Prostate gland (tissue), 2 donors: ENCODE measurements around the gene CDK5RAP1.

Experiments used
- POLR2A ChIP-seq: fragments of 450-650 bp; IDR thresholded peaks from one replicate; pipeline ENCODE4 v1.6.1; 2016; ENCODE audit warnings: antibody characterized with exemption, mild to moderate bottlenecking
- TF ChIP-seq, protein P1 (sequence below), 4 experiments: fragments of 200-600 bp in 2 of 4; fragments of 450-650 bp in 2 of 4; sonication (generic) in 2 of 4; IDR thresholded peaks; 1 replicate in 3 of 4; 2 replicates in 1 of 4; pipeline ENCODE4 v1.5.1; 2016 to 2019; ENCODE audit warnings: antibody characterized with exemption in 4 of 4, mild to moderate bottlenecking in 2 of 4, moderate library complexity in 2 of 4

GRCh38 chr20:33401921-33402369, 626 bp upstream of the CDK5RAP1 start:
- TF ChIP-seq, protein P1, sequence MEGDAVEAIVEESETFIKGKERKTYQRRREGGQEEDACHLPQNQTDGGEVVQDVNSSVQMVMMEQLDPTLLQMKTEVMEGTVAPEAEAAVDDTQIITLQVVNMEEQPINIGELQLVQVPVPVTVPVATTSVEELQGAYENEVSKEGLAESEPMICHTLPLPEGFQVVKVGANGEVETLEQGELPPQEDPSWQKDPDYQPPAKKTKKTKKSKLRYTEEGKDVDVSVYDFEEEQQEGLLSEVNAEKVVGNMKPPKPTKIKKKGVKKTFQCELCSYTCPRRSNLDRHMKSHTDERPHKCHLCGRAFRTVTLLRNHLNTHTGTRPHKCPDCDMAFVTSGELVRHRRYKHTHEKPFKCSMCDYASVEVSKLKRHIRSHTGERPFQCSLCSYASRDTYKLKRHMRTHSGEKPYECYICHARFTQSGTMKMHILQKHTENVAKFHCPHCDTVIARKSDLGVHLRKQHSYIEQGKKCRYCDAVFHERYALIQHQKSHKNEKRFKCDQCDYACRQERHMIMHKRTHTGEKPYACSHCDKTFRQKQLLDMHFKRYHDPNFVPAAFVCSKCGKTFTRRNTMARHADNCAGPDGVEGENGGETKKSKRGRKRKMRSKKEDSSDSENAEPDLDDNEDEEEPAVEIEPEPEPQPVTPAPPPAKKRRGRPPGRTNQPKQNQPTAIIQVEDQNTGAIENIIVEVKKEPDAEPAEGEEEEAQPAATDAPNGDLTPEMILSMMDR (IDR thresholded peaks at IDR 0.05), result no peak
- TF ChIP-seq POLR2A, result no peak
